Panc1 (cell line): ENCODE data around the gene PRPF19. TPM values are rescaled to one million over a fixed set of nuclear protein-coding genes. Genes with fewer than 3 reads are reported as not detected.

Experiments used
- ATAC-seq: fragments of 200-7000 bp; cut with Tn5 transposase; 2 replicates; pipeline ENCODE4 v1.9.1; 2020; ENCODE audit warnings: mild to moderate bottlenecking, moderate library complexity
- BruUV-seq: library from RNA; stranded (reverse); fragments of 400-500 nt; replicated peaks from 2 replicates; lab custom pipeline; 2021; lab: Mats Ljungman, UMichigan
- CTCF ChIA-PET: fragments of 300-600 bp; sonication (Branson Sonifier 250); formaldehyde crosslinking; loops from one replicate; lab custom pipeline; 2022; ENCODE audit warnings: antibody characterized with exemption; lab: Charles Lee
- POLR2A ChIA-PET: fragments of 300-600 bp; sonication (Branson Sonifier 250); formaldehyde crosslinking; loops from one replicate; lab custom pipeline; 2022; ENCODE audit warnings: antibody characterized with exemption; lab: Charles Lee
- DNase-seq: peaks from one replicate; pipeline ENCODE4 v3.0.0-alpha.2; 2010; ENCODE audit warnings: low read depth, low spot score
- H3K27ac ChIP-seq: 2 replicates; pipeline ENCODE4 v1.5.1; 2011; ENCODE audit warnings: mild to moderate bottlenecking, low read length, inconsistent platforms
- H3K27me3 ChIP-seq: fragments of 200-500 bp; sonication (Bioruptor generic); 2 replicates; pipeline ENCODE4 v1.6.0; 2014; ENCODE audit warnings: low read length, inconsistent platforms; ENCODE audit not compliant: control insufficient read depth, insufficient read depth
- H3K36me3 ChIP-seq: fragments of 200-500 bp; sonication (Bioruptor generic); 2 replicates; pipeline ENCODE4 v1.5.1; 2014; ENCODE audit warnings: inconsistent platforms, mild to moderate bottlenecking, low read length, moderate library complexity; ENCODE audit not compliant: control insufficient read depth, insufficient read depth
- H3K4me1 ChIP-seq: 2 replicates; pipeline ENCODE4 v1.5.1; 2011; ENCODE audit warnings: inconsistent platforms, mild to moderate bottlenecking, low read length, moderate library complexity; ENCODE audit not compliant: control insufficient read depth, insufficient read depth
- H3K4me3 ChIP-seq, 2 experiments: 2 replicates each; pipeline ENCODE4 v1.5.1; 2011 to 2012; ENCODE audit warnings: low read depth in 2 of 2, low read length in 2 of 2, mild to moderate bottlenecking in 2 of 2, inconsistent platforms in 1 of 2, moderate library complexity in 1 of 2
- H3K9me3 ChIP-seq: fragments of 200-500 bp; sonication (Bioruptor generic); 2 replicates; pipeline ENCODE4 v1.5.1; 2014; ENCODE audit warnings: low read depth, mild to moderate bottlenecking, inconsistent platforms, low read length, moderate library complexity; ENCODE audit not compliant: control insufficient read depth, insufficient read depth
- POLR2AphosphoS5 ChIP-seq: IDR thresholded peaks from 2 replicates; pipeline ENCODE4 v1.6.1; 2012; ENCODE audit warnings: mild to moderate bottlenecking, low read depth, low read length, moderate library complexity
- SIN3A ChIP-seq: IDR thresholded peaks from 2 replicates; pipeline ENCODE4 v1.6.1; 2012; ENCODE audit warnings: low read depth, mild to moderate bottlenecking, low read length, moderate library complexity, borderline replicate concordance; ENCODE audit not compliant: insufficient read depth
- TCF7L2 ChIP-seq: IDR thresholded peaks from 2 replicates; pipeline ENCODE4 v1.6.1; 2011; ENCODE audit warnings: mild to moderate bottlenecking, low read depth, low read length, inconsistent platforms
- in situ Hi-C: cut with HindIII; loops from 2 replicates; pipeline ENCODE4 v1.10.0; 2016; ENCODE audit warnings: low sequenced_read_pairs, low pct_unique_long_range_greater_than_20kb
- intact Hi-C: fragments of 100-400 bp; cut with micrococcal nuclease; formaldehyde crosslinking; loops from one replicate; pipeline ENCODE4 v1.10.0; 2022; ENCODE audit not compliant: unreplicated experiment
- total RNA-seq: library from RNA; stranded (reverse); gene quantifications from one replicate; pipeline ENCODE4 v1.2.1, GENCODE V29; 2021; ENCODE audit not compliant: unreplicated experiment
- TF ChIP-seq, protein P1 (sequence below), 2 experiments: IDR thresholded peaks; 2 replicates each; pipeline ENCODE4 v1.6.1; 2011 to 2012; ENCODE audit warnings: low read depth in 2 of 2, control low read depth in 1 of 2, low read length in 1 of 2, mild to moderate bottlenecking in 1 of 2, moderate library complexity in 1 of 2; ENCODE audit not compliant: insufficient read depth in 1 of 2
- TF ChIP-seq, protein P2 (sequence below): fragments of 450-650 bp; IDR thresholded peaks from 2 replicates; pipeline ENCODE4 v1.5.1; 2017; ENCODE audit warnings: mild to moderate bottlenecking

The PRPF19 gene
- total RNA-seq, 1 experiment from 2014 or later, result 149 TPM

DNA sequence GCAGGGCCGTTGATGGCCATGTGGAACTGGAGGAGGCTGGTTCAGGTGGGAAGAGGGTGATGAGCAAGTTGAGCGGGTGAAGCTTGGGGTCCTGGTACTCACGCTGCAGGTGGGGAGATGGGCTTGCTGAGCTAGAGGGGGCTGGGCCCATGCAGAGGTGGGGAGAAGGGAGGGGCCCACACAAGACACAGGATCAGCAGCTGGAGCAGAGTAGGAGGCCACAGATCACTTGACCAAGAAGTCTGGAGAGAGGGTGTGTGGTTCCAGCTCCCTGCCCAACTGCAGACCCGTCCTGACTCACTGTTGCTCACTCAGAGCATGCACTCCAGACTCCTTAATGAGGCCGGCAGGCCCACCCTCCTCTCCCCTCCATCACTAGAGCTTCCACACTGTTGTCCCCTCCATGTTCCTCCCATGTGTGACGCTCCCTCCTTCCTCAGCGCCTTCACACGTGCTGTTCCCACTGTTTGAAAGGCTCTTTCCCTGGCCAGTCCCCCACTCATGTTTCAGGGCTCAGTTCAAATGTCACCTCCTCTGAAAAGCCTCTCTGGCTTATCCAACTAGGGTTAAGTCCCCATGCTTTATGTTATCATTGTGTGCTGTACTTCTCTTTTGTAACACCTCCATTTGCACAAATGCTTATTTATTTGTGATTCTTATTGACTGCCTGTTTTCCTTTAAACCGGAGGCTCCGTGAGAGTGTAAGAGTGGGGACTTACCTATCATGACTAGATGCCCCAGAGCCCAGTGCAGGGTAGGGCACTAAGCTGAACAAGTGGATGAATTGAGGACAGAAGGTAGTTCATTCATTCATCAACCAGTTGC lies 62.1 kb downstream of the PRPF19 start:
- intact Hi-C loops (no loop called here), in situ Hi-C loops (no loop called here)
- ChIA-PET CTCF (no interaction called here), POLR2A (no interaction called here)
- H3K27ac ChIP-seq, result peak overlapping the region; percentile 26
- peak overlapping the region; percentile 89 to 91 for H3K4me3 ChIP-seq
- DNase-seq (no peak), ATAC-seq (no peak)
- no peaks in the 10 kb centered on the region for H3K9me3 ChIP-seq
- BruUV-seq, result no TSS peak
- peaks cover 25% of the 10 kb centered on the region for H3K4me1 ChIP-seq
- H3K36me3 ChIP-seq, result peaks cover 2% of the 10 kb centered on the region
- TF ChIP-seq, protein P1, sequence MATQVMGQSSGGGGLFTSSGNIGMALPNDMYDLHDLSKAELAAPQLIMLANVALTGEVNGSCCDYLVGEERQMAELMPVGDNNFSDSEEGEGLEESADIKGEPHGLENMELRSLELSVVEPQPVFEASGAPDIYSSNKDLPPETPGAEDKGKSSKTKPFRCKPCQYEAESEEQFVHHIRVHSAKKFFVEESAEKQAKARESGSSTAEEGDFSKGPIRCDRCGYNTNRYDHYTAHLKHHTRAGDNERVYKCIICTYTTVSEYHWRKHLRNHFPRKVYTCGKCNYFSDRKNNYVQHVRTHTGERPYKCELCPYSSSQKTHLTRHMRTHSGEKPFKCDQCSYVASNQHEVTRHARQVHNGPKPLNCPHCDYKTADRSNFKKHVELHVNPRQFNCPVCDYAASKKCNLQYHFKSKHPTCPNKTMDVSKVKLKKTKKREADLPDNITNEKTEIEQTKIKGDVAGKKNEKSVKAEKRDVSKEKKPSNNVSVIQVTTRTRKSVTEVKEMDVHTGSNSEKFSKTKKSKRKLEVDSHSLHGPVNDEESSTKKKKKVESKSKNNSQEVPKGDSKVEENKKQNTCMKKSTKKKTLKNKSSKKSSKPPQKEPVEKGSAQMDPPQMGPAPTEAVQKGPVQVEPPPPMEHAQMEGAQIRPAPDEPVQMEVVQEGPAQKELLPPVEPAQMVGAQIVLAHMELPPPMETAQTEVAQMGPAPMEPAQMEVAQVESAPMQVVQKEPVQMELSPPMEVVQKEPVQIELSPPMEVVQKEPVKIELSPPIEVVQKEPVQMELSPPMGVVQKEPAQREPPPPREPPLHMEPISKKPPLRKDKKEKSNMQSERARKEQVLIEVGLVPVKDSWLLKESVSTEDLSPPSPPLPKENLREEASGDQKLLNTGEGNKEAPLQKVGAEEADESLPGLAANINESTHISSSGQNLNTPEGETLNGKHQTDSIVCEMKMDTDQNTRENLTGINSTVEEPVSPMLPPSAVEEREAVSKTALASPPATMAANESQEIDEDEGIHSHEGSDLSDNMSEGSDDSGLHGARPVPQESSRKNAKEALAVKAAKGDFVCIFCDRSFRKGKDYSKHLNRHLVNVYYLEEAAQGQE (IDR thresholded peaks at IDR 0.05; ENCODE audit: insufficient read depth in 1 of 2, low read depth in 2 of 2, low read length in 1 of 2), result no peak
- TF ChIP-seq SIN3A (no peak), POLR2AphosphoS5 (no peak), TCF7L2 (no peak)
- TF ChIP-seq, protein P2, sequence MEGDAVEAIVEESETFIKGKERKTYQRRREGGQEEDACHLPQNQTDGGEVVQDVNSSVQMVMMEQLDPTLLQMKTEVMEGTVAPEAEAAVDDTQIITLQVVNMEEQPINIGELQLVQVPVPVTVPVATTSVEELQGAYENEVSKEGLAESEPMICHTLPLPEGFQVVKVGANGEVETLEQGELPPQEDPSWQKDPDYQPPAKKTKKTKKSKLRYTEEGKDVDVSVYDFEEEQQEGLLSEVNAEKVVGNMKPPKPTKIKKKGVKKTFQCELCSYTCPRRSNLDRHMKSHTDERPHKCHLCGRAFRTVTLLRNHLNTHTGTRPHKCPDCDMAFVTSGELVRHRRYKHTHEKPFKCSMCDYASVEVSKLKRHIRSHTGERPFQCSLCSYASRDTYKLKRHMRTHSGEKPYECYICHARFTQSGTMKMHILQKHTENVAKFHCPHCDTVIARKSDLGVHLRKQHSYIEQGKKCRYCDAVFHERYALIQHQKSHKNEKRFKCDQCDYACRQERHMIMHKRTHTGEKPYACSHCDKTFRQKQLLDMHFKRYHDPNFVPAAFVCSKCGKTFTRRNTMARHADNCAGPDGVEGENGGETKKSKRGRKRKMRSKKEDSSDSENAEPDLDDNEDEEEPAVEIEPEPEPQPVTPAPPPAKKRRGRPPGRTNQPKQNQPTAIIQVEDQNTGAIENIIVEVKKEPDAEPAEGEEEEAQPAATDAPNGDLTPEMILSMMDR, result no peak
- no peaks in the 10 kb centered on the region for H3K27me3 ChIP-seq

DNA sequence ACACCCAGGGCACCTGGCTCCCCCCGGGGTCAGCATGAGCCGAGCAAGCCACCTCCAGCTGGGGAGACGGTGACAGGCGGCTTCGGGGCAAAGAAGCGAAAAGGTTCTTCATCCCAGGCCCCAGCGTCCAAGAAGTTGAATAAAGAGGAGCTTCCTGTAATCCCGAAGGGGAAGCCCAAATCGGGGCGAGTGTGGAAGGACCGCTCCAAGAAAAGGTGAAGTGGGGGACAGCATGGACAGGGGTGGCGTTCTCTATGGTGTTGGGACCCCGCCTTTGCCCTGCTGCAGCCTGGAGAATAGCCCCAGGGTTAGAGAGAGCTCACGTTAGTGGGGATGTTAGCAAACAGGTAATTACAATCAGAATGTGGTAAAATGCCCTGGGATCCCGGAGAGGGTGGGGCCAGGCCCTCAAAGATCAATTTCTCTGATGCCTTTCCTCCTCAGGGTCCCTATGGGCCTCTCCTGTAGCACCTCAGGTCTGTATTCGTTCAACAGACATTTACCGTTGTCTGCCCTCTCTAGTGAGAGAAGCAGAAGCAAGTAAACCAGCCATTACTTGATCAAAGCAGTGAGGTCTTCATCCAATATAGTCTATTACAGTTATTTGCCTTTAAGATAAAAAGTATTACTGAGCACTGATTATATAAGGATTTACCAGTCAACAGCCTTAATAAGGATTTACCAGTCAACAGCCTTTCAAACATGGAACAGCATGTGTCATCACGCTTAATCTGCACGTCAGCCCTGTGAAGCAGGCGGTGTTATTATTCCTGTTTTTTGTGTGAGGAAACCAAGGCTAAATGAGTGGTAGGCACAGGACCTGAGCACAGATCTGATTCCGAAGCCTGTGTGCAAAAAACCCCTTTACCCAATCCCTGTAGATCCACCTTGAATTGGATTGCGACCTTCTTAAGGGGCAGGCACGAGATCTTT lies 63.5 kb downstream of the PRPF19 start:
- peak overlapping the region; percentile 92 for H3K27ac ChIP-seq
- no peaks in the 10 kb centered on the region; the same call in none of the 2 replicates for H3K36me3 ChIP-seq
- ChIA-PET POLR2A (interaction anchor here (0.5 kb wide), 1 partner anchor 41 kb away, joined by 3 read pairs; no protein-coding TSS in a partner anchor), CTCF (no interaction called here)
- H3K4me3 ChIP-seq, result peak overlapping the region; percentile 89 to 91
- no TSS peak for BruUV-seq
- no peaks in the 10 kb centered on the region for H3K9me3 ChIP-seq
- ATAC-seq (no peak; the same call in 1 of the 2 replicates), DNase-seq (no peak)
- peaks cover 25% of the 10 kb centered on the region for H3K4me1 ChIP-seq
- in situ Hi-C loops, result no loop called here
- intact Hi-C loops, result no loop called here
- no peaks in the 10 kb centered on the region for H3K27me3 ChIP-seq
- 0 out of 2 replicates have a peak, but pooled peaks have one; percentile 21 for TF ChIP-seq SIN3A
- TF ChIP-seq, protein P2, result no peak
- no peak for TF ChIP-seq POLR2AphosphoS5
- TF ChIP-seq TCF7L2, result no peak
